LoVo (cell line): ENCODE data around the gene PLXNA3.
"Not testable (repeated sequence)": the region's sequence is repeated elsewhere in the genome, so short reads cannot be mapped to it uniquely, and the experiment has no call there.

ENCODE experiments used
- DNase-seq: peaks from one replicate; pipeline ENCODE4 v3.0.0-alpha.2; 2016; ENCODE audit warnings: low spot score

PLXNA3 gene

DNA sequence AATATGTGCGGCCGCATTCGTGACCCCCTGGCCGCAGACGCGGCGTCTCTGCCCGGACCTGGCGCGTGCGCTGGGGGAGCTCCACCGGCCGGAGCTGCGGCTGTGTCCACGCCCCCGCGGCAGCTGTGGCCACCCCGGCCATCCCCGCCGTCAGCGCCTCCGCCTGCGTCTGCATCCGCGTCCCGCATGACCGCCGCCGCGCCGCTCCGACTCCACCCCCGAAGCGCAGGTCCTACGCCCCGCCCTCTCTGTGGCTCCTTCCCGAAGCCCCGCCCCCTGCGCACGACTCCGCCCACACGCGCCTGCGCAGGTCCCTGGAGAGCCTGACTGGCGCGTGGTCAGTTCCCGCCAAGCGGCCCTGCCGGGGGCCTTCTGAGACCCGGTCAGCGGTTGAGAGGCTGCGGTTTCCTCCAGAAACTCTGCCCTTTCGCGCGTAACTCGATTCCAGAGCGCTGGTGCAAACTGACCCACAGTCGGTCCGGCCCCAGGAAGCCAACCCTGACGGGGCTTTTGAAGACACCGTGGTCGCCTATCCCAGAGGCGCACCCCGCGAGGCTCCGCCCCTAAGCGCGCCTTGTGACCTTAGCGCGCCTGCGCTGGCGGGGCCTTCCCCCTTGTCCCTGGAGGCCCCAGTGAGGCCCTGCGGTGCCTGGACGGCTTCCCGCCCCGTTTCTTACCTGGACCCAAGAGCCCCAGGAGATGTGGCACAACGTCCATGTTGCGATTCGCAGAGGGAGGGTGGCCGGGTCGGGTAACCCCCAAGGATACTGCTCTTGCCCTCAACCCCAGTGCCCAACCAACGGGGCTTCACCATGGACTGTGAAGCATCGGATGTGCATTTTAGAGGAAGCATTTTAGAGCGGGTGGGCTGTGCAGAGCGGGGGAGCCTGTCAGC lies 20.9 kb downstream of the PLXNA3 start, which contains the start of gene LAGE3:
Gene LAGE3 (minus strand): TSS at position 554 of the 895 bp plus-strand sequence. CDS start 366 bp downstream, at position 188.
- peak; percentile 85 for DNase-seq

DNA sequence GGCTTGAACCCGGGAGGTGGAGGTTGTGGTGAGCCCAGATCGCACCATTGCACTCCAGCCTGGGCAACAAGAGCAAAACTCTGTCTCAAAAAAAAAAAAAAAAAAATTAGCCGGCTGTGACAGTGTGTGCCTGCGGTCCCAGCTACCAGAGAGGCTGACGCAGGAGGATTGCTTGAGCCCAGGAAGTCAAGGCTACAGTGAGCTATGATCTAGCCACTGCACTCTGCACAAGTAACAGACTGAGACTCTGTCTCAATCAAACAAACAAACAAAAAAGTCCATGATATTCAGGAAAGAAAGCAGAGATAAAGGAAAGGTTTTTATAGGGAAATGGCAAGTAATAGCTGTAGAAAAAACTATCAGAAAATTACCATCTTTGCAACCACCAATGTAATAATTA lies 23.1 kb downstream of the PLXNA3 start:
- no peak for DNase-seq

DNA sequence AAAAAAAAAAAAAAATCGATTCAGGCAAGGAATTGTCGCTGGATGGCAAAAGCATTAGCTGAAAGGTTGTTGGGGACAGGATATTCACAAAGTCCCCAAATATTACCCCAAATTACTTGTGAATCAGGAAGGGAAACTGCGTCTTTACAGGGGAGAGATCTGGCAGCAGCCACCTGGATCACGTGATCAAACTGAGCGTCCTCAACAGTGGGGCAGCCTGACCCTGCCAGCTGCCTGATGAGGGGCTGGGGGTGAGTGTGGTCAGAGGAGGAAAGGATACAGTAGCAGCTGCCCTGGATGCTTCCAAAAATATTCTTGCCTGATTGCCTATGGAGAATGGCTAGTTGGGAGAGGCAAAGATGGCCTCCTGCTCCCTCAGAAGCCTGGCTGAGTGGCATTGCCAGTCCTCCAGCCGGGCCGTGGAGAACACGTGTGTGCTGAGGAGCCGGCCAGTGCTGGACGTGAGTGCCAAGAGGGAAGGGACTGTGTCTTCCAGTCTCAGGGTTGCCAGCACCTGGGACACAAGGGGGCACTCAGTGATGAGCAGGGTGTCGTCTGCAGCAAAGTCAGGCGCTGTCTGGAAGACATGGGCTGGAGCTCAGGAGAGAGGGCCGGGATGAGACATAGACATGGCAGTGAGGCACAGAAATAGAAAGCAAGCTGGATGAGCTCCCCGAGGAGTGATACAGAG lies 24.0 kb downstream of the PLXNA3 start:
- DNase-seq, result no peak

DNA sequence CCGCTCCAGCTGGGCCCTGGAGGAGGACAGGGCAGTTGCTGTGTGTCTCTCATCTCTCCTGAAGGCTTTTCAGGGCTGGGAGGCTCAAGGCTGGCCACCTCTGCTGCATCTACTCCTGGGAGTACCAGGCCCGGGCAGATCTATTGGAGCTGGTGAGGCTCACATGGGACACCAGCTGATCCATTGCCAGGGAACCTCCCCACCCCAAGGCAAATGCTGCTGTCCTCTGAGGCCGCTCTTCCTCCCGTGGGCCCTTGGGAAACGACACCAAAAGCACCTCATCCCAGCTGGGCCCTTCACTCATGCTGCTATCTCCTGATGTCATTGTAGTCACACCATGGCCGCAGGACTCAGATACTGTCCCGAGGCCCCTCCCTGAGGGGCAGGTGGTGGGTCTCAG lies 24.7 kb downstream of the PLXNA3 start:
- no peak for DNase-seq

DNA sequence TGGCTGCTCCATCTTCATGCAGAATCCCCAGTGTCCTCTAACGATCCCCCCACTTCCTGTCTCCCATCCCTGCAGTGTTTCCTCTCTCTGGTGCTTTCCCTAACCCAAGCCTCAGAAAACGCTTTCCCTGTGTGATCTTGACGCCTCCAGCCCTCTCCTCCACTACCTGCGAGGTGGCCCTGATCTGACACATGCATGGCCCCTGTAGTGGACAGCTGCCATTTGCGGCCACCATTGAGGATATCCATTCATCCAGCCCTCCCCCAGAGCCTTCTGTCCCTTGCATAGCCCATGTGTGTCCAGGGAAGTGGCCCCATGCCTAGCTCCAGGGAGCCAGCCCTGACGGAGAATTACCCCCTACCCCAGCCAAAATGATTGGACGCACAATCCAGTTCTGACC lies 25.2 kb downstream of the PLXNA3 start:
- no peak for DNase-seq

DNA sequence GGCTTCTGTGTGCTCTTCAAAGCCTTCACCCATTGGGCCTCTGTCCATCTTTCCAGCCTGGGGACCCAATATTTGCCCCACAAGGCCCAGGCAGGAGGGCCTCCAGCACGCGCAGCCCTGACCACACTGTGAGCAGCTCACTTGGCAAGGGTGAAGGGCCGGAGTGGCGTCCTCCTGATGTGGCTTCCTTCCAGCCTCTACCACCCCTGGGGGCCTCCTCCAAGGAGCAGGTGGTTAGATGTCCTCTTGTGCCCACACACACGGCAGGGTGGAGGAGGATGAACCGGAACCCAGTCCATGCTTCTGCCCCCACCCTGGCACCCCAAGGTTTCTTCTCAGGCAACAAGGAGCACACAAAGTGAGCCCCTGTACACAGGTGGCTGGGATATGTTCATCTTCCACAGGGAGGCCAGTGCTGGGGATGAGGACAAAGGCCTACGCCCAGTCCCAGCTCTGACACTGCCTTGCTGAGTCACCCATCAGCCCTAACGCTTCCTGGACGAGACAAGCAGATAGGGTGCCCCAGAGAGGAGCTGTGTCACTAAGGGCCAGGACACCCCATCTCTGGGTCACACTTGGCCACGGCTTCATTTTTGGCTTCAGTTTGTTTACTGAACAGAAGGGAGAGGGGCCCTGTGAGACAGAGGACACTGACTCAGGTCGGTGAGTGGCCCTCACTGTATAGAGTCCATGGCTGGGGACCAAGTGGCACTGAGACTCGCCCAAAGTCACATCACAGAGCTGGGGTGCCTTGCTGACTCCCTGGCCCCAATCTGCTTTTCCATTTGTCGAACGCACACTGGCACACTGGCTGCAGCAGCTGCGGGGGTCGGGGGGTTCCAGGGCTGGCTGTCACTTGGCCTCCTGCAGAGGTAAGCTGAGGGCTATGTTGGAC lies 26.4 kb downstream of the PLXNA3 start:
- no peak for DNase-seq

DNA sequence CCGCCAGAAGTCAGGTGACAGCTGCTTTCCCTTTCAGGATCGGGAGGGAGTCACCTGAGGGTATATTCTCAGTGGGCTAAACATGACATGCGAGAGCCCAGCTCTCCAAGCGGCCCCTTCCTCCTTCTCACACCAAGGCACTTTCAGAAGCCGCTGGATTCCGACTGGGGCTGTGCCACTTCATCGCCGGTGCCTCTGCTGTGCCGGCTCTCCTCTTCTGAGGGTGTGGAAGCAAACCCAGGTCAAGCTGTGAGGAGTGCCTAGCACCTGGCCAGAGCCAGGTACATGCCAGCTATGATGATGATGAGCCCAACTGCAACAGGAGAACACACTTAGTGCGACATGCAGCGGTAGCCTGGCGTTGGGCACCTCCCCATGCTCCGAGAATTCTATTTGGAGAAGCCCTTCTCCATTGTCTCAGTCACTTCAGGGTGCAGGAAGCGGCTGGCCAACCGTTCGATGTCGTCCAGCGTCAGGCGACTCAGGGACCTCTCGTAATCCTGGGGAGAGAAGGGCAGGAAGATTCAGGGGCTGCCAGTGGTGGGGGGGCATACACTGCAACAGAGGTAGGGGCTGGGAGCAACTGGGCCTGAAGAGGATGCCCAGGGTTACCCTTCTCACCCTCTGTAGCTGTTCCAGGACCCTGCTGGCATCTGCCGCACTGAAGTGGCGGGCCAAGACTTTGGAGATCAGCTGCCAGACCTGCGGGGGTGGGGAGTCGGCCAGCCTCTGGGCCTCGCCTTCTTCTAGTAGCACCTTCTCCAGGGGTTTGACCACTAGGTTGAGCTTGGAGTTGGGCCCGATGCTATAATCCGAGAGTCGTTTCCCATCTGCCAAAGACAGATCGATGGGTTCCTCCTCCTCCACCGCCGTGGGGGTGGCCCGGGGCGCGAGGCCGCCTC lies 27.3 kb downstream of the PLXNA3 start:
- no peak for DNase-seq

DNA sequence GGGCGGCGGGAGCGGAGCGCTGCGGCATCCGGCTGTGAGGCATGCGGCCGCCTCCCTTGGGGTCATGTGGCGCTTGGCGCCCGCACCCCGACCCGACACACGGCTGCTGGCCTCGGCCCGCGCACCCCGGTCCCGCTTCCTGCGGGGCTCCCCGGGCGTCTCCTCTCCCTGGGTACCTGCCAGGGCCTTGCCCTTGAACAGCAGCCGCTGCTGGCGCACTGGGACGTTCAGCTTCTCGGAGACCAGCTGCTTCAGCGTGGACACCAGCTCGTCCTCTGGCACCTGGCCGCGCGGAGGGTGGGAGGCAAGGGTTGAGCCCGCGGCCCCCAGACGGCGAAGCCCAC lies 27.9 kb downstream of the PLXNA3 start:
- no peak for DNase-seq

DNA sequence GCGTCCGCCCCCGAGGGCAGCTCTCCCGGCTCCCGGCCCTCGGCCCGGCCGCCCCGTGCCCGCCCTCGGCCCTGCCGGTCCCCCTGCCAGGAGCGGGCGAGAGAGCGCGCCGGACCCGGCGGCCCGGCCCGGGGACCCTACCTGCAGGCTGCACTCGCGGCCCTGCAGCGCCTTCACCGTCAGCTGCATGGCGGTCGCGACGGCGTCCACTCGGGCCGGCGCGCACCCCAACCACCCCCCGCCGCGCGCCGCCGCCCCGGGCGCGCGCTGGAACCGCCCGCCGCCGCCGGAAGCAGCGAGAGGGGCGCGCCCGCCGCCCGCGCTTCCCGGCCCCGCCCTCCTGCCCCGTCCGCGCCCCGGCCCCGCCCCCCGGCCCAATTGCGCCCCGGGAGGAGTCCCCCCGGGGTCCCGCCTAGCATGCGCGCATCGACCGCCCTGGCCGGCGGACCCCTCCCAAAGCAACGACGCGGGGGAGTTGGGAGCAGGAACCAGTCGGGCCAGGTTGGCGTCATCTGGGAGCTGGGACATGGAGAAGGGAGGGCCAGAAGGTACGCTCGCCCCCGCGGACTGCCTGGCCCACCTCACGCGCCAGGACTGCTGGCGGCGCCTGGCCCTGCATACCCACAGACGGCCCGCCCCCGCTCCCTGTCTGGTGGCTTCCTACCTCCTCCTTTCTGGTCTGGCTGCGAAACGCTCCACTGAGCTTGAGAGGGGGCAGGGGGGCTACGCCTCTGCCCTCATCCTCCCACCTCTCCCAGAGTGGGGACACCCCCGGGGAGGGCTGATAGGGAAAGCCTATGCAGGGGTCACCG lies 28.5 kb downstream of the PLXNA3 start, which contains the start of gene UBL4A:
Gene UBL4A (minus strand): TSS at position 220 of the 812 bp plus-strand sequence. CDS start 31 bp downstream, at position 189.
- peak; percentile 49 for DNase-seq

DNA sequence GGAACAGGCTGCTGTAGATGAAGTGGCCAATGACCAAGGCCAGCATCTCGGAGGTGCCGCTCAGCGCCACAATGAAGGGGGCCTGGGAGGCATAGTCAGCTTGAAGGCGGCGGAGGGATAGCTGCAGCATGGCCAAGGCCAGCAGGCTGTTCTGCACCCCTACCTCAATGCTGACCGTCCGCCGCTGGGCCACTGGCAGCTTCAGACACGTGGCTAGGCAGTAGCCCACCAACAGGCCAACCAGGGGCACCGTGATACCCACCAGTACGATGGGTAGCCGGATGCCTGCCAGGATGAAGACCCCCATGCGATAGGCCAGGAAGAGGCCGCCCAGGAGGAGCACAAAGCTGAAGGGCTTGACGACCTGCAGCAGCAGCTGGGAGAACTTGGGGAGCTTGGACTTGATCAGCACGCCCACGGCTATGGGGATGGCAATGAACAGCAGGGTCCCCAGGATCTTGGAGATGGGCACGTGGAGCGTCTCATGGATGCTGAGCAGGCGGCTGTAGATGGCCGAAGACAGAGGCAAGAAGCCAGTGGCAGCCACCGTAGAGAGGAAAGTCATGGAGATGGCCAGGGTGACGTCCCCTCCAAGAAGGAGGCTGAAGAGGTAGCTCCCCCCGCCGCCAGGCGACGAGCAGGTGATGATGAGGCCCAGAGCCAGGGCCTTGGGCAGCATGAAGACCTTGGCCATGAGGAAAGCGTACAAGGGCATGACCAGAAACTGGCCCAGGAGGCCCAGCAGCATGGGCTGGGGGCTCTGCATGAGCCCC lies 29.6 kb downstream of the PLXNA3 start:
- no peak for DNase-seq

DNA sequence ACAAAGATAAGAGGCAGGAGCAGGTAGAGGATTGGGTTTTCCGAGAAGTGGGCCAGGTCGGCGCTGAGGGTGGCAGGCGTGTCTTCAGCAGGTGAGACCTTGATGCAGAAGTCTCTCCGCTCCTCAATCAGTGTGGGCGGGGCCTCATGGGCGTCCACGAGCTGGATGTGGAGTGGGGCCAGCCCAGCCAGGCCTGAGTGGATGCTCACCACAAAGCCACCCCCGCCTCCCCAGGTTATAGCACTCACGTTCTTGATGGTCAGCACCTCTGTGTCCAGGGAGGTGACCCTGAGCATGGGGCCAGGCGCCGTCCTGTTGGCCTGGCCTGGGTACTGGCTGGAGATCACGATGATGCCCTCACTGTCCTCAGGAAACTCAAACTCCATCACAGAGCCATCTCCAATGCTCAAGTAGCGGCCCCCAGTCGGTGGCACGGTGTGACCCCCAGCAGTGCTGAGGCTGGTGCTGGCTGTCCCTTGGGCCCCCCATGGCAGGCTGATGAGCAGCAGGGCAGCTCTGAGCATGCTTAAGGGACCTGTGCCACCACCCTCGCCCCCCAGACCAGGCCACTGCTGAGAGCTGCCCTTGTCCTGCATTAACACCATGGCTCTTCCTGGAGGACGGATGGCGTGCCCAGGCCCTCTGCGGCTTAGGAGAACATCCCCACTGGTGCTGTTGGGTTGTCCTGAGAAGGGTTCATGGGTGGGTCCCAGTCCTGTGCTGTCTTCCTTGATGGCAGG lies 30.4 kb downstream of the PLXNA3 start:
- DNase-seq, result no peak

DNA sequence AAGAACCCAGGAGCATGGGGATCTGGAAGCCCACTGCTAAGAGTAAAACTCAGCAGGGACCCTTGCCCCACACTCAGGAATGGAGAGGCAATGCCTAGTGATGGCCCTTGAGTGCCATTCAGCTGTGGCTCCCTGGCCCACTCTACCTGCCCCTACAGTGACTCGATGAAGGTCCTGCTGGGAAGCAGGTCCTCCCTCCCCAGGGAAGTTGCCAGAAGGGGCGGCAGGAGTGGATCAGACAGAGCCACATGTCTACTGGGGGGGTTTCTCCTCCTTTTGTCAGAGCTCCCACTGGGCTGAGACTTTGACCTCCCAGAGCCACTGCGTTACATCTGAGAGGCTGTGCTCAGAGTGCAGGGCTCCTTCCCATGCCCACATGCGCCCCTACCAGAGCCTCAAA lies 31.1 kb downstream of the PLXNA3 start:
- no peak for DNase-seq

DNA sequence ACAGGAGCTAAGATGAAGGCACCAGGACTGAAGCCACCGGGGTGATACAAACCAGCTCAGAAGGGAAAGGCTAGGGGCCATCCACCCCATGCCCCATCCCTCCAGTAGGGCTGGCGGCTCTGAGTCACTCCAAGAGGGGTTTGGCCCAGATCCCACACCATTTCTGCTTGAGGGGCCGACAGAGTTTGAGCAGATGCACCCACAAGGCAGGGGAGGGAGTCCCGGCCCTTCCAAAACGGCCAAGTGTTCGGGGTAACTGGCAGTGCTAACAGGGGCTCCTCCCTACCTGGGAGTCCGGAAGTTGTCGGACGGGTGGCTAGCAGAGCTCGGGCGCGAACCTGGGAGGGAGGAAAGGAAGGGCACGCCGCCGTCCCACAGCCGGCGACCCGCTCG lies 31.9 kb downstream of the PLXNA3 start:
- peak; percentile 6 for DNase-seq

DNA sequence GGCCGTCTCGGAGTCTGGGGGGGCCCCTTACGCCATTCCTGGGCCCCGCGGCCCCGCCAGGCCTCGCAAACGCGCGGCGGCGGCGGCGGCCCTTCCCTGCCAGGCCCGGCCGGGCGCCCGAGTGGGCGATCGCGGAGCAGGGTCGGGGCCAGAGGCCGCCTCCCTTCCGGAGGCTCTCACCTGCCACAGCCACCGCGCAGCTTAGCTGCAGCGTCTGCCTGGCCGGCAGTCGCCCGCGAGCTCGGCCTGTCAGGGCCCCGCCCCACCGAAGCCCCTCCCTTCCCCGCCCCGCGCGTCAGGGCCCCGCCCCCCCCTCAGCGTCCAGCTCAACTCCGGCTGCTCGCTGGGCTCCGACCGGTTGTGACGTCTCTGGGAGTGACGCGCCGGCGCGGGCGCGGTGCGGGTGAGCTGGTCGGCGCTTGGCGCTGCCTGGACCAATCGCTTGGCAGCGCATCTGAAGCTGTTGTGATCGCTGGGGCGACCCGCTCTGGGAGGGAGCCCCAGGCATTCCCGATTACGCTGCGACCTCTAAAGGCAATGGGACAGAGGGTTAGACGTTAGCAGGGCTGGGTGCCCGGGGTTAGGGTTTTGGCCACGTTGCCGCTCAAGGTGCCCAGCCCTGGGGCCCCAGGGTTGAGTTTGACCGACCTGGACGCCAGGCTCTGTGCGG lies 32.5 kb downstream of the PLXNA3 start, which contains the start of gene SLC10A3:
Gene SLC10A3 (minus strand): TSS at position 216 of the 670 bp plus-strand sequence. CDS start 1,689 bp downstream, outside the sequence.
- peak; percentile 83 for DNase-seq

DNA sequence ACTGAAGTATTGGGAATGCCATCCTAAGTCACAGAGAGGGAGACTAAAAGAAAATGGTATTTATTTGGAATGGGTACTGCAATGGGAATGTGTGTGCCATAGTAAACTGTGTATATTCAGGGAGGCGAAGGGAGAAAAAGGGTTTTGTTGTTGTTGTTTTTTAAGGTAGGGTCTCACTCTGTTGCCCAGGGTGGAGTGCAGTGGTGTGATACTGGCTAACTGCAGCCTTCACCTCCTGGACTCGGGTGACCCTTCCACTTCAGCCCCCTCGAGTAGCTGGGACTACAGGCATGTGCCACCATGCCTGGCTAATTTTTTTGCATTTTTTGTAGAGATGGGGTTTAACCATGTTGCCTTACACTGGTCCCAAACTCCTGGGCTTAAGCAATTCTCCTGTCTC lies 36.6 kb downstream of the PLXNA3 start:
- no peak for DNase-seq

DNA sequence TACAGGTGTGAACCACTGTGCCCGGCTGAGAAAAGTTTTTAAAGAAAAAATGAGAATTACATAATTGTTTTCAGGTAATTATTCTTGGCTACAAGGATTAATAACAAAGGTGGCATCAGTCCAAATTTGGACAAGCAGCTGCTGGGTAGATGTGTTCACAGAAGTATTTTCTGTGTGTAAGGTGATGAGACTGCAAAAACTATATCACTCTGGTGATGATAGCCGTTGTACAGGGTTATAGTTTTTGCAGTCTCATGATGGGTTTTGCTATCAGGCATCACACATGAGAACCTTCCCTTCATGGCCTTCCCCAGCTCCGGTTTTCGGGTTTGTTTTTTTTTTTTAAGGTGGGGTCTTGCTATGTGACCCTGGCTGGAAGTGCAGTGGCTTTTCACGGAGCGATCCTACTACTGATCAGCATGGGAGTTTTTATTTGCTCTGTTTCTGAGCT lies 37.4 kb downstream of the PLXNA3 start:
- no peak for DNase-seq

DNA sequence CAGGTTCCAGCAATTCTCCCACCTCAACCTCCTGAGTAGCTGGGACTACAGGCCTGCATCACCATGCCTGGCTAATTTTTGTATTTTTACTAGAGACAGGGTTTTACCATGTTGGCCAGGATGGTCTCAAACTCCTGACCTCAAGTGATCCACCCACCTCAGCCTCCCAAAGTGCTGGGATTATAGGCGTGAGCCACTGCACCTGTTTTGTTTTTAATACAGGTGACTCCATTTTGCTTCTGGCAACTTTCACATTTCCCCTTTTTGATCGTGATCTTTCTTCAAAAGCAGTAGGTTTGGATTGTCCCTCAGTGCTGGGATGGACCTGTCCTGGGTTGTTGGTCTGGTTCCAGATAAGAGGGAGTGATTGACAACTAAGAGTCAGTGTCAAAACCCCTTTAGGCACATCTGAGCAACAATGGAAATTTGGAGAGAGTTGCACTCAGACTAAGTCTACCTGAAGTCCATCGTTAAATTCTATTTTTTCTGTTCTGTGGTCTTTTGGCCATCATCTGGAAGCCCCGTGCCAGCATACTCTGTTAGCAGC lies 38.6 kb downstream of the PLXNA3 start:
- DNase-seq, result not testable (repeated sequence)

DNA sequence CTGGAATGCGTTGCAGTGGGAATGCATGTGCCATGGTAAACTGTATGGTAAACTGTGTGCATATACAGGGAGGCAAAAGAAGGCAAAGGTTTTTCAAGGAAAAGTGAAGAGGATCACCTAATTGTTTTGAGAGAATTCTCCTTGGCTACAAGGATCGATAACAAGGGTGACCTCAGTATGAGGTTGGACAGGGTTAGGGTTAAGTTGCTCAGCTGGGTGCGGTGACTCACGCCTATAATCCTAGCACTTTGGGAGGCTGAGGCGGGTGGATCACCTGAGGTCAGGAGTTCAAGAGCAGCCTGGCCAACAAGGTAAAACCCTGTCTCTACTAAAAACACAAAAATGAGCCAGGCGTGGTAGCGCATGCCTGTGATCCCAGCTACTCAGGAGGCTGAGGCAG lies 43.3 kb downstream of the PLXNA3 start:
- DNase-seq, result not testable (repeated sequence)
